PFSK-1 (cell line): ENCODE measurements around the gene MAP3K6.

Experiments
- POLR2AphosphoS5 ChIP-seq: IDR thresholded peaks from 2 replicates; pipeline ENCODE4 v1.6.1; 2012; ENCODE audit warnings: low read depth, mild to moderate bottlenecking, control low read depth, low read length, moderate library complexity
- TAF1 ChIP-seq: IDR thresholded peaks from 2 replicates; pipeline ENCODE4 v1.6.1; 2012; ENCODE audit warnings: low read length, control low read depth, borderline replicate concordance; ENCODE audit not compliant: insufficient read depth
- TF ChIP-seq, protein P1 (sequence below), 2 experiments: IDR thresholded peaks; 2 replicates each; pipeline versions ENCODE4 v1.6.1 to v1.8.0; 2011 to 2012; ENCODE audit warnings: low read depth in 2 of 2, low read length in 2 of 2, control low read depth in 1 of 2, inconsistent platforms in 1 of 2, mild to moderate bottlenecking in 1 of 2, moderate library complexity in 1 of 2; ENCODE audit not compliant: insufficient read depth in 1 of 2

- TF ChIP-seq, protein P1, sequence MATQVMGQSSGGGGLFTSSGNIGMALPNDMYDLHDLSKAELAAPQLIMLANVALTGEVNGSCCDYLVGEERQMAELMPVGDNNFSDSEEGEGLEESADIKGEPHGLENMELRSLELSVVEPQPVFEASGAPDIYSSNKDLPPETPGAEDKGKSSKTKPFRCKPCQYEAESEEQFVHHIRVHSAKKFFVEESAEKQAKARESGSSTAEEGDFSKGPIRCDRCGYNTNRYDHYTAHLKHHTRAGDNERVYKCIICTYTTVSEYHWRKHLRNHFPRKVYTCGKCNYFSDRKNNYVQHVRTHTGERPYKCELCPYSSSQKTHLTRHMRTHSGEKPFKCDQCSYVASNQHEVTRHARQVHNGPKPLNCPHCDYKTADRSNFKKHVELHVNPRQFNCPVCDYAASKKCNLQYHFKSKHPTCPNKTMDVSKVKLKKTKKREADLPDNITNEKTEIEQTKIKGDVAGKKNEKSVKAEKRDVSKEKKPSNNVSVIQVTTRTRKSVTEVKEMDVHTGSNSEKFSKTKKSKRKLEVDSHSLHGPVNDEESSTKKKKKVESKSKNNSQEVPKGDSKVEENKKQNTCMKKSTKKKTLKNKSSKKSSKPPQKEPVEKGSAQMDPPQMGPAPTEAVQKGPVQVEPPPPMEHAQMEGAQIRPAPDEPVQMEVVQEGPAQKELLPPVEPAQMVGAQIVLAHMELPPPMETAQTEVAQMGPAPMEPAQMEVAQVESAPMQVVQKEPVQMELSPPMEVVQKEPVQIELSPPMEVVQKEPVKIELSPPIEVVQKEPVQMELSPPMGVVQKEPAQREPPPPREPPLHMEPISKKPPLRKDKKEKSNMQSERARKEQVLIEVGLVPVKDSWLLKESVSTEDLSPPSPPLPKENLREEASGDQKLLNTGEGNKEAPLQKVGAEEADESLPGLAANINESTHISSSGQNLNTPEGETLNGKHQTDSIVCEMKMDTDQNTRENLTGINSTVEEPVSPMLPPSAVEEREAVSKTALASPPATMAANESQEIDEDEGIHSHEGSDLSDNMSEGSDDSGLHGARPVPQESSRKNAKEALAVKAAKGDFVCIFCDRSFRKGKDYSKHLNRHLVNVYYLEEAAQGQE (IDR thresholded peaks at IDR 0.05; ENCODE audit: insufficient read depth in 1 of 2, low read depth in 2 of 2, low read length in 2 of 2), result no peak
- no peak for TF ChIP-seq POLR2AphosphoS5
- no peak for TF ChIP-seq TAF1
Observed at GRCh38 chr1:27367160-27367650, 444 bp upstream of the MAP3K6 start.
